Endothelial cell of umbilical vein (primary cell): ENCODE data around the gene AKAP8. TPM values are rescaled to one million over a fixed set of nuclear protein-coding genes. Genes with fewer than 3 reads are reported as not detected.

ENCODE experiments used
- BruUV-seq: library from RNA; stranded (reverse); fragments of 400-500 nt; replicated peaks from 2 replicates; lab custom pipeline; 2021; lab: Mats Ljungman, UMichigan
- CTCF ChIA-PET: fragments of 300-600, 350-600 bp; sonication (Branson Sonifier 250); formaldehyde crosslinking; loops from one replicate; lab custom pipeline; 2021; ENCODE audit warnings: antibody characterized with exemption, inconsistent platforms; lab: Charles Lee
- POLR2A ChIA-PET: fragments of 300-600, 350-600 bp; sonication (Branson Sonifier 250); formaldehyde crosslinking; loops from one replicate; lab custom pipeline; 2021; ENCODE audit warnings: antibody characterized with exemption, inconsistent platforms; lab: Charles Lee
- DNase-seq: peaks from one replicate; pipeline ENCODE4 v3.0.0-alpha.2; 2011; ENCODE audit warnings: low read depth, low spot score
- FAIRE-seq: peaks from 2 replicates; lab custom pipeline; 2011; peaks lifted over from hg19 to GRCh38; lab: Jason Lieb, UNC
- H2AFZ ChIP-seq: 2 replicates; pipeline ENCODE4 v1.6.0; 2012; ENCODE audit warnings: low read depth, low read length, control low read depth, inconsistent platforms
- H3K27ac ChIP-seq: 2 replicates; pipeline ENCODE4 v1.5.1; 2011; ENCODE audit warnings: low read depth, mild to moderate bottlenecking, control low read depth, low read length, moderate library complexity; ENCODE audit not compliant: insufficient read depth
- H3K27me3 ChIP-seq, 2 experiments: 2 replicates each; pipeline versions ENCODE4 v1.6.0 to v1.6.1; 2011; ENCODE audit warnings: low read length in 2 of 2, mixed read lengths in 1 of 2; ENCODE audit not compliant: control insufficient read depth in 2 of 2, insufficient read depth in 2 of 2
- H3K36me3 ChIP-seq, 2 experiments: 2 replicates in 1 of 2; 3 replicates in 1 of 2; pipeline ENCODE4 v1.5.1; 2011; ENCODE audit warnings: low read length in 2 of 2, mild to moderate bottlenecking in 1 of 2, moderate library complexity in 1 of 2; ENCODE audit not compliant: control insufficient read depth in 2 of 2, insufficient read depth in 2 of 2; ENCODE audit errors: extremely low read depth in 1 of 2
- H3K4me1 ChIP-seq: 3 replicates; pipeline ENCODE4 v1.5.1; 2011; ENCODE audit warnings: mild to moderate bottlenecking, low read length; ENCODE audit not compliant: control insufficient read depth, insufficient read depth; ENCODE audit errors: extremely low read depth
- H3K4me2 ChIP-seq: 2 replicates; pipeline ENCODE4 v1.6.1; 2011; ENCODE audit warnings: low read length, control low read depth, mixed read lengths; ENCODE audit not compliant: insufficient read depth
- H3K4me3 ChIP-seq, 3 experiments: fragments of 200-600 bp in 1 of 3; sonication (generic), shearing (Covaris generic) in 1 of 3; replicated peaks in 1 of 3; 2 replicates each; pipeline ENCODE4 v1.5.1; 2011 to 2016; ENCODE audit warnings: control low read depth in 3 of 3, low read length in 3 of 3, mild to moderate bottlenecking in 2 of 3, inconsistent platforms in 1 of 3, low read depth in 1 of 3, moderate library complexity in 1 of 3; ENCODE audit not compliant: insufficient read depth in 1 of 3
- H3K79me2 ChIP-seq: 2 replicates; pipeline ENCODE4 v1.6.0; 2012; ENCODE audit warnings: low read length, inconsistent platforms; ENCODE audit not compliant: control insufficient read depth, insufficient read depth
- H3K9ac ChIP-seq: replicated peaks from 2 replicates; pipeline ENCODE3; 2011; ENCODE audit warnings: low read length, control low read depth; ENCODE audit not compliant: insufficient read depth; ENCODE audit errors: extremely low read depth
- H3K9me1 ChIP-seq: replicated peaks from 3 replicates; pipeline ENCODE4 v1.6.0; 2011; ENCODE audit warnings: mild to moderate bottlenecking, low read length; ENCODE audit not compliant: control insufficient read depth, insufficient read depth; ENCODE audit errors: extremely low read depth
- H3K9me3 ChIP-seq: replicated peaks from 2 replicates; pipeline ENCODE4 v1.5.1; 2012; ENCODE audit warnings: low read length, inconsistent platforms; ENCODE audit not compliant: control insufficient read depth, insufficient read depth
- H4K20me1 ChIP-seq: replicated peaks from 2 replicates; pipeline ENCODE3; 2011; ENCODE audit warnings: mild to moderate bottlenecking, low read length; ENCODE audit not compliant: control insufficient read depth, insufficient read depth; ENCODE audit errors: extremely low read depth
- EZH2 ChIP-seq: IDR thresholded peaks from 2 replicates; pipeline ENCODE4 v1.6.1; 2012; ENCODE audit warnings: borderline replicate concordance, low read depth, mild to moderate bottlenecking, moderate library complexity, low read length, inconsistent platforms; ENCODE audit not compliant: severe bottlenecking
- FOS ChIP-seq: IDR thresholded peaks from 2 replicates; pipeline ENCODE4 v1.6.1; 2011; ENCODE audit warnings: mild to moderate bottlenecking, low read length, moderate library complexity, borderline replicate concordance; ENCODE audit not compliant: insufficient read depth
- GATA2 ChIP-seq: IDR thresholded peaks from 2 replicates; pipeline ENCODE4 v1.7.0; 2011; ENCODE audit warnings: low read depth, mild to moderate bottlenecking, moderate library complexity, mixed read lengths, low read length; ENCODE audit not compliant: insufficient read length, insufficient read depth
- JUN ChIP-seq: IDR thresholded peaks from 2 replicates; pipeline ENCODE4 v1.6.1; 2011; ENCODE audit warnings: borderline replicate concordance, low read depth; ENCODE audit not compliant: insufficient read length, insufficient read depth
- MAX ChIP-seq: IDR thresholded peaks from 2 replicates; pipeline ENCODE4 v1.6.1; 2011; ENCODE audit not compliant: insufficient read depth, insufficient read length
- MYC ChIP-seq: IDR thresholded peaks from one replicate; pipeline ENCODE4 v1.6.1; 2011; ENCODE audit warnings: mild to moderate bottlenecking, low read depth, low read length
- POLR2A ChIP-seq: IDR thresholded peaks from 2 replicates; pipeline ENCODE4 v1.6.1; 2012; ENCODE audit warnings: low read depth, mild to moderate bottlenecking, control low read depth, low read length
- POLR2AphosphoS5 ChIP-seq: IDR thresholded peaks from 2 replicates; pipeline ENCODE4 v1.6.1; 2012; ENCODE audit warnings: low read depth, mild to moderate bottlenecking, control low read depth, low read length, moderate library complexity; ENCODE audit not compliant: insufficient read depth
- dilution Hi-C: fragments of 300-500 bp; cut with MboI; formaldehyde crosslinking; loops from one replicate; pipeline ENCODE4 v1.15.0; 2019; ENCODE audit warnings: low sequenced_read_pairs; ENCODE audit not compliant: extremely low pct_ligation_motif_present
- intact Hi-C: fragments of 100-400 bp; cut with micrococcal nuclease; formaldehyde crosslinking; loops from one replicate; pipeline ENCODE4 v1.10.0; 2022
- polyA plus RNA-seq, 4 experiments: library from polyadenylated mRNA; depleted of rRNA in 3 of 4; stranded (reverse) in 3 of 4; unstranded in 1 of 4; fragments of >200 nt; gene quantifications; 2 replicates each; pipeline versions ENCODE4 v1.2.1 to v1.2.3, GENCODE V29; 2011 to 2012; ENCODE audit warnings: missing spikeins in 1 of 4
- total RNA-seq: library from RNA; stranded (reverse); gene quantifications from 2 replicates; pipeline ENCODE4 v1.2.3, GENCODE V29; 2021
- TF ChIP-seq, protein P1 (sequence below), 2 donors: IDR thresholded peaks; 1 replicate in 1 of 2; 2 replicates in 1 of 2; pipeline ENCODE4 v1.5.1; 2011; ENCODE audit warnings: low read length in 2 of 2, mild to moderate bottlenecking in 2 of 2, moderate library complexity in 2 of 2, control low read depth in 1 of 2, inconsistent platforms in 1 of 2, low read depth in 1 of 2; ENCODE audit not compliant: insufficient read depth in 1 of 2; ENCODE audit errors: extremely low read depth in 1 of 2

The AKAP8 gene
- total and polyA plus RNA-seq, 2 donors (not counting 3 experiments of a cell fraction or from before 2014, with no cell fraction given) = 16.4 to 44.1 TPM

- no peak overlapping the region for H3K4me3 ChIP-seq
- POLR2A ChIA-PET = no interaction called here
- no peak for DNase-seq
- H3K4me1 ChIP-seq = peaks cover 14% of the 10 kb centered on the region
- no peaks in the 10 kb centered on the region for H3K27me3 ChIP-seq
- no peak for FAIRE-seq
- TF ChIP-seq MAX (no peak), MYC (no peak), POLR2AphosphoS5 (no peak), EZH2 (no peak), GATA2 (no peak), POLR2A (no peak), JUN (no peak), FOS (no peak)
- TF ChIP-seq, protein P1, sequence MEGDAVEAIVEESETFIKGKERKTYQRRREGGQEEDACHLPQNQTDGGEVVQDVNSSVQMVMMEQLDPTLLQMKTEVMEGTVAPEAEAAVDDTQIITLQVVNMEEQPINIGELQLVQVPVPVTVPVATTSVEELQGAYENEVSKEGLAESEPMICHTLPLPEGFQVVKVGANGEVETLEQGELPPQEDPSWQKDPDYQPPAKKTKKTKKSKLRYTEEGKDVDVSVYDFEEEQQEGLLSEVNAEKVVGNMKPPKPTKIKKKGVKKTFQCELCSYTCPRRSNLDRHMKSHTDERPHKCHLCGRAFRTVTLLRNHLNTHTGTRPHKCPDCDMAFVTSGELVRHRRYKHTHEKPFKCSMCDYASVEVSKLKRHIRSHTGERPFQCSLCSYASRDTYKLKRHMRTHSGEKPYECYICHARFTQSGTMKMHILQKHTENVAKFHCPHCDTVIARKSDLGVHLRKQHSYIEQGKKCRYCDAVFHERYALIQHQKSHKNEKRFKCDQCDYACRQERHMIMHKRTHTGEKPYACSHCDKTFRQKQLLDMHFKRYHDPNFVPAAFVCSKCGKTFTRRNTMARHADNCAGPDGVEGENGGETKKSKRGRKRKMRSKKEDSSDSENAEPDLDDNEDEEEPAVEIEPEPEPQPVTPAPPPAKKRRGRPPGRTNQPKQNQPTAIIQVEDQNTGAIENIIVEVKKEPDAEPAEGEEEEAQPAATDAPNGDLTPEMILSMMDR (IDR thresholded peaks at IDR 0.05; ENCODE audit: extremely low read depth in 1 of 2, insufficient read depth in 1 of 2, low read depth in 1 of 2, low read length in 2 of 2) = no peak
- H3K9me1 ChIP-seq = no peaks in the 10 kb centered on the region
- BruUV-seq = no TSS peak
- H2AFZ ChIP-seq = no peak overlapping the region
- peaks cover 11 to 32% of the 10 kb centered on the region in 2 experiments for H3K36me3 ChIP-seq
- intact Hi-C loops (no loop called here), dilution Hi-C loops (no loop called here)
- H3K9ac ChIP-seq = no peak overlapping the region
- H3K4me2 ChIP-seq = no peak overlapping the region
- CTCF ChIA-PET = interaction anchor here (0.6 to 4.9 kb wide), 3 partner anchors 31 to 329 kb away, joined by 3 to 124 read pairs (median 3); no protein-coding TSS in a partner anchor
- peaks cover 25% of the 10 kb centered on the region for H3K79me2 ChIP-seq
- H4K20me1 ChIP-seq = no peaks in the 10 kb centered on the region
- no peaks in the 10 kb centered on the region for H3K9me3 ChIP-seq
- H3K27ac ChIP-seq = no peak overlapping the region
Observed at GRCh38 chr19:15421136-15421695, 41.6 kb upstream of the AKAP8 start.
